ENCODE data around the gene IQCK.
"Not testable (repeated sequence)": the region's sequence is repeated elsewhere in the genome, so short reads cannot be mapped to it uniquely, and the experiment has no call there.

IQCK gene

DNA sequence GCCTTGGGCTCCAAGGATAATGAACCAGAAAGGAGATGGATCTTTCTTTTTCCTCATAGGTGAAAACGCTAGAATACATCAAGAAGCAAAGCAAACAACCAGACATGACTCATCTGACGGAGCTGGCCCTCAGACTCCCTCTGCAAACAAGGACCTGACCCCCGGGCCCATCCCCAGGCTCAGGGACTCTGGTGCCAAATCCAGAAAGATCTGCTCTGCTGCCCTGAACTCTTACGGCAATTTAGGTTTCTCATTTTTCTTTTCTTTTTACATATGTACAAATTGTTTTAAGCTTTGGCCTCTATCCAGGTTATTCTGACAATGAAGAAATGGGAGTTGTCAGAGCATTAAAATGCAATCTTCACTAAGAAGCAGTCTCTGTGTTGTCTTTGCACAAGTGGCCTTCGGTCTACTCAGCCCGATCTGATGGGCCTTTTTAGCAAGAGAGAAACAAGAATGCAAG is 17.7 kb upstream of the IQCK start:
- no peak for DNase-seq

DNA sequence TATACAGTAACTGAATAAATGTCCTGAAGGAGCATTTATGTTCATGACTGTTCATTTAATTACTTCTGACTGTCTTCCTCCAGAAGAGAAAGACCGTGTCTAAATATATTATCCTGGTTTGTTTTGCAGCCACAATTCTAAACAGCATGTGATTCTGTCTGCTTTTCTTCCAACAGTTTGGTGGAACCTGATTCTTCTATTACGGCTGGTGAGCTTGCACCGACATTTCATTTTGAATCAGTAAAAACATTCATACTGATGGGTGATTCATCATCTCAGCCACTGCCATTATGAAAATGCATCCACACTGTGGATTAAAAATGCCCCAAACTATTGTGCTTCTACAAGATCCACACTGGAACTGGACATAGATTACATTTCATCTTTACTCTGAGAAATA is 17.0 kb upstream of the IQCK start:
- no peak for DNase-seq

DNA sequence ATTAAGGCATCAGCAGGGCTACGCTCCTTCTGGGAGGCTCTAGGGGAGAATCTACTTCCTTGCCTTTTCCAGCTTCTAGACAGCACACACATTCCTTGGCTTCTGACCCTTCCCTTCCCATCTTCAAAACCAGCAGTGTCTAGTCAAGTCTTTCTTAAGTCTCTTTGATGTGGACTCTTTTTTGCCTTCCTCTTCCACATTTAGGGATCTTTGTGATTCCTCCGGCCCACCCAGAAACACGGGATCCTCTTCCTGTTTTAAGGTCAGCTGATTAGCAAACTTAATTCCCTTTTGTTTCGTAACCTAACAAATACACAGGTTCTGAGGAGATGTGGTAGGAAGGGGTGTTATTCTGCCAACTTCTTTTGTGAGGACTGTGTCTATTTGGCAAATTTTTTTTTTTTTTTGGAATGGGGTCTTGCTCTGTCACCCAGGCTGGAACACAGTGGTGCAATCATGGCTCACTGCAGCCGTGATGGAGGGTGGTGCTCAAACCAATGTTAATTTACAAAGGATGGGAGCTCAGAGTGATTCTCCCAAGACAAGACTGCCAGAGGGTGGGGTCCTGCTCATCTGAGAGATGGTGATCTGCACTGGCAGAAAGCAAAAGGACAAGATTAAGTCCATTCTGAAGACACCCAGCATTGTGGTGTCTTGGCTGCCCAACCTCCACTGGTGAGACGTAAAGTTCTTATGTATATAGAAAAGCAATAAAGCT is 14.7 kb upstream of the IQCK start:
- DNase-seq, result no peak

DNA sequence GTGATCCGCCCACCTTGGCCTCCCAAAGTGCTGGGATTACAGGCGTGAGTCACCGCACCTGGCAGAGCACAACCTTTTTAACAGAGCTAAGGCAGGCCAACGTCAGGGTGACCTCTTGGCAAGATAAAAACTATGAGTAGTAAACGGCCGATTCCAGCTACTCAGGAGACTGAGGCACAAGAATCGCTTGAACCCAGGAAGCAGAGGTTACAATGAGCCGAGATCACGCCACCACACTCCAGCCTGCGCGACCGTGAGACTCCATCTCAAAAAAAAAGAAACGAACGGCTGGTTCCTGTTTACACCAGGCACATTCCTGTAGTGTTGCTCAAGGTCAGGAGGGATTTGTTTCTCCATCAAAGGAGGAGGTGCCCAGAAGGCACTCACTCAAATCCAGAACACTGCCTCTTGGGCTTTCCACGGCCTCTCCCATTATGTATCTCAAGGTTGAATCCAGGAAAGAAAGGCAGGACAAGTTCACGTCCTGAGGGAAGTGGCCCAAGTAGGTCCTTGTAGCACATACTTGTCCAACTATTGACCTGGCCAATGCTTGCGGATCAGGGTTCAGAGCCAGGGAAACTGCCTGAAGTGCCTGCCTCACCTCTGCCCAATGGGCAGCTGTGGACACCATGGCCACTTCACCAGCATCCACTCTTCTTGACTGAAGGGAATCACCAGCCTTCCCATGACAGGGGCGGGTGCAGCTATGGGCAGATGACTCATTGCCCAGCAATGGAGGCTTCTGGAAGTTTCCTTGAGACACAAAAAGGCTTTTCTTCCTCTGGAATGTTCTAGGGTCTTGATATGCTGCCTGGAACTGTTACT is 13.5 kb upstream of the IQCK start:
- no peak for DNase-seq

DNA sequence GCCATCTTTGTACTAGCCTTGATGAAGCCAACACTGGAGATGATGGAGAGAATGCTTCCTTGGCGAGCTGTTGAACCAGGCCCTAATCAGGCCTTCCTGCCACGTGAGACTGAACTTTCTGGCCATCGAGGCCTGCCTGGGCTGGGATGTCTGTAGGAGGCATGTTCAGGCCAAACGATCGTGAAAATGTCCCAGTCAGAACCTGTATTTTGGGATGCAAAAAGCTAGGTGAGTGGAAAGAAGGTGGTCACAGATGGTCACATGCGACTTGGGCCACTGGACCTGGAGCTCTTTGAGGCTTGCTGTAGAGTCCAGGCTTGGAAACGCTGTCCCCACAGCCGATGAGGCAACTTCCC is 12.9 kb upstream of the IQCK start:
- DNase-seq, result no peak

DNA sequence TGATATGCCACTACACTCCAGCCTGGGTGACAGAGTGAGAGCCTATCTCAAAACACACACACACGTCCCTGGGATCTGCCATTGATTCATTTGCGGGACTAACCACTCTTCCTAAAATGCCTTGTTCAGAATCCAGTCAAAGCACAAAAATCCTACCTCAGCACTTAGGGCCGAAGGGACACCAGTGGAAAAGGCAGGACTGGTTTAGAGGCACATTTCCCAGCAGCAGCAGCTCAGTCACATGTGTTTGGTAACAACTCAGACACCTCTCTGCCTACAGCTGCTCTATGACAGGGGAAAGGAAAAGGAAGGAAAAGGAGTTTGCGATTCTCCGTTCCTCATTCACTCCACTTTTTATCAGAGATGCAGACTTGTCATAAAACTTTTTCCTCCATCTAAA is 12.2 kb upstream of the IQCK start:
- DNase-seq, result no peak

DNA sequence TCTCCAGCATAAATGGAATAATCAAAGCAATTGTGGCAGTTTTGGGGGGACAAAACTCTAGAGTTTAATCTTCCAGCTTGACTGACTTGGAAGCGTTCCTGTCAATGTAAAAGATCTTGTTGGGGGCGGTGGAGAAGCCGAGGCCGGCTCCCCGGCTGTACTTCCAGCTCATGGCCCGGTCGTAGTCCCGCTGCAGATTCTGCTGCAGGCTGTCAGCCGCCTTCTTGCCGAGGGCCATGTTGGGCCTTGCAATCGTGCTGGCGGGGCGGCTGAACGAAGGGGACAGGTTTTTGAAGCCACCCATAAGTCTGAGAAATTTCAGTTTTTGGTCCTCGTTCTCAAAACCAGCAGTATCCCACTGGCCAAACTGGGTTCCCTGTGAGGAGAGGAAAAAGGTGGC is 11.2 kb upstream of the IQCK start:
- DNase-seq, result no peak

DNA sequence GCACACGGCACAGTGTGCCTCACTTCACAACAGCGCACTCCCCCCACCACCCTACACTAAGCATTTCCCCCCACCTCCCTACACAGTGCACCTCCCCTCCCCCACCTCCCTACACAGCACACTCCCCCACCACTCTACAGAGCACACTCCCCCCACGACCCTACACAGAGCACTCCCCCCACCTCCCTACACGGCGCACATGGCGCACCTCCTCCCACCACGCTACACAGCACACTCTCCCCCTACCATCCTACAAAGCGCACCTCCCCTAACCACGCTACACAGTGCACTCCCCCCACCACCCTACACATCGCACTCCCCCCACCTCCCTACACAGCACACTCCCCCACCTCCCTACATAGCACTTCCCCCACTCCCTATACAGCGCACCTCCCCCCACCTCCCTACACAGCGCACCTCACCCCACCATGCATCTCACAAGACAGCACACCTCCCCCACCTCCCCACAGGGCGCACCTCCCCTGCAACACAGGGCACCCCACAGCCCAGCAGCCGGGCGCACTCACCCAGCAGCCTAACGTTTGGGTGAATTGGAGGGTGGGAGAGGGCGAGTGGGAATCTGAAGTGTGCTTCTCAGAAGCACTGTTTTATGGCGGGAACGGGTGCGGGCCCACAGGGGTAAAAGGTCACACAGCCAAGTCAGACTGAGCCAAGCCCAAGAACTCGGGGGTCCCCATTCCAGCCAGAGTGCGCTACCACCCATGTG is 10.3 kb upstream of the IQCK start:
- DNase-seq, result no peak

DNA sequence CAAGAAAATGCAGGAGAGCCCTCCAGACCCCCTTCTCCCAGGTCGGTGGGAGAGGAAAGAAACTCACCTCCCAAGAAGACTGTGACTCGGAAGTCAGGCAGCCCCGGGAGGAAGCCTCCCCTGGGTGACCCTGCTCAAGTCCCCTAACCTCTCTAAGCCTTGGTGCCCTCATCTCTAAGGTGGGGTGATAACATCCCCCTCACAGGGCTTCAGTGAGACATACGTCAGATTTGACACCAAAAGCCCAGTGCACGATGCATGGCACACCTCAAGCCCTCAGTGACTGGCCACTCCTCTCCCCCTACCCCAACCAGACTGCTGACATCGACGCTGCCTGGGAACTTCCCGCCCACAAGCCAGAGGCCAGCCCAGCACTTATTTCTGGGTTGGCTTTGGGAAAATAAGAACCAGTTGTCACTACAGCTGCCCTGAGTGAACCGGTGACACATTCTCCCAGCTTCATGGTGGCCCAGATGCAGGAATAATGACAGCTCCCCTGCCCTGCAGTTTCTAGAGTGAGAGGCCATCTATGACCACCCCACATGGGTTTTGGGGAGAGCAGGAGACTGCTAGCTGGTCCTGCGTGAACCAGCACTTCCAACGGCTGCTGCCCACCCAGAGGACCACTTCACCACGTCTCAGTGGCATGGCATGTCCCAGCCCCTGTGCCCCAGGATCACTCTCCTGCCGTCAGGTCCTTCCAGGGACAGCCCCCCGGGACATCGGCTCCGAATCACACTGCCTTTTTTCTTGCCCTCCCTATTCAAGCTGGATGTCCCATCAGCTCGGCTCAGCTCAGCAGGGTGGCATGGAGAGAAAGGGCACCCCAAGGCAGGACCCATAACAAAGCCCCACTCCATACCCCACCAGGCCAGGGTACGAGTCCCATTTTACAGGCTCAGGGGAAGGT is 9.5 kb upstream of the IQCK start:
- no peak for DNase-seq

DNA sequence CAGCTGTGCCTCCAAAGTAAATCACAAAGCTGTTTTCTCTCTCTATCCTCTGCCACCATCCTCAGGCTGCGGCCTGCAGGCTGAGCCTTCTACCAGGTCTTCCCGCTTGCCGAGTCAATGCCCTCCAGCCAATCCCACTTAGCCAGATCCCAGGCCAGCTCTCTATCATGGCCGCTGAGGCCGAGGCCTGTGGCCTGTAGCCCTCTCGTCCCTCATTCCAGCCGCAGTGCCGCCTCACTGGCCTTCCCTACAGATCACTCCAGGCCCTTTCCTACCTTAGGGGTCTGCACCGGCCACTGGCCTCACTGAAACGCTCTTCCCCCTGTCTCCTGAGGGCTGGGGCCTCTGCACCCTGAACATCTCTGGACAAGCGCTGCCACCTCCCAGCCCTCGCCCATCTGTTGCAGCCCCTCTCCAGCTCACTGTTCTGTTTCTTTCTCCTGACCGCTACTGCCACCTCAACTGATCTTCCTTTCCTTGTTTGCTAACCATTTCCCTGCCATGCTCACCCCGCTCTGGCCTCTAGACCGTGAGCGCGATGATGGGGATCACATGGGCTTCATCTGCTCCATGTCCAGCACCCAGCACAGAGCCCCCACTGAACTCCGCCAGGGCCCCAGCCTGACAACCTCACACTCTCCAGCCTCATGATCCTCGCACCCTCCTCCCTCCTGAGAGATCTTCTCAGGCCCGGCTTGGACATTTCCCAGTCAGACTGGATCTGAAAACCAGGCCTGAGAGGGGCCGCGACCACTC is 8.5 kb upstream of the IQCK start:
- DNase-seq, result no peak

DNA sequence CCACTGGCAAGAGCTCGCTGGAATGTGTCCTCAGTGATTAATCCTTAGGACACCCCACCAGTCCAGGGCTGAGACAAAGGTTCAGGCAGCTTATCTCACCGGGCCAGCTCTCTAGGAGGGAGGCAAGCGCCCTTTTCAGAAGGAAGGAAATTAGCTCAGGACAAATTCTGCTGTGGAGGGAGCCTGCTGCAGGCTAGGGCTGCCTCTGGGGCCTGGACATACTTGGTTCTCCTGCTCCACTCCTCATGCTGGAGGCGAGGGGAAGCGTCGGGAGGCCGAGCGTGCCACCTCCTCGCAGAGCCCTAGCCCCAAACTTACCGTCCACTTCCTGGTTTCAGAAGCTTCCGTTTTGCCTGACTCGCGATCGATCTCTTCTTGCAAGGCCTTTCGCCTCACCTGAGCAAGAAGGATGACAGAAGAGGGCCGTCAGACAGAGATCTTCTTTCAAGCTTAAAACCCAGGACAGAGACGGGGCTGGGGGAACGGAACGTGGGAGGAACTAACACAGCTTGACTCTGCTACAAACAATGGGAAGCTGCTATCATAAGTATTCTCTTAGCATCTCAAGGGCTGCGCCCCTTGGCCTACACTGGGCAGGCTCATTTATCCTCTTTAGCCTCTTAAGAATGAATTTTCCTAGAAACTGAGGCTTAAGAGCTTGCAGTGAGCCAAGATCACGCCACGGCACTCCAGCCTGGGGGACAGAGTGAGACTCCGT is 7.7 kb upstream of the IQCK start:
- no peak for DNase-seq

DNA sequence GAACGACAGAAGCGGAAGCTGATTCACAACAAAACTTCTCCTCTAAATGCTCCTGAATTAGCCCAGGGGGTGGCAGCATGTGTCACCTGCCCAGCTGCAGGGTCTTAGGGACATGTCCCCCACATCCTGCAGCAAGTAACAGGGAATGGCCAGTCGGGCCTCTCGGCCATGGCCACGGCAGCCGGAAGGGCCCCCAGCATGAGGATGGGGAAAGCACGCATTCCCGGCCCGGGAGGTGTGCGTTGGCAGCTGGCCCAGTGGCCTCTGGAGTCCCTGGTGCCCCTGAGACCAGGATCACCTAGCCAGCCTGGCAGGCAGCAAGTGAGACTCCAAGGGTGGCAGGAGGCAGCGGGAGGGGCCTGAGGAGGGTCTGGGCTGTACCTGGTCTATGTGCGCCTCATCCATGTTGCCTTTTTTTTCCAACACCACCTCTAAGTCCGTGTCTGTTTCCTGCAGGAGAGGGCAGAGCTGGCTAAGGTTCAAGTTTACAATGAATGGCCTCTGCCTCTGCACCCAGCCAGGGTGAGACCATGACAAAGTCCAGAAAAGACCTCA is 7.0 kb upstream of the IQCK start:
- DNase-seq, result no peak

DNA sequence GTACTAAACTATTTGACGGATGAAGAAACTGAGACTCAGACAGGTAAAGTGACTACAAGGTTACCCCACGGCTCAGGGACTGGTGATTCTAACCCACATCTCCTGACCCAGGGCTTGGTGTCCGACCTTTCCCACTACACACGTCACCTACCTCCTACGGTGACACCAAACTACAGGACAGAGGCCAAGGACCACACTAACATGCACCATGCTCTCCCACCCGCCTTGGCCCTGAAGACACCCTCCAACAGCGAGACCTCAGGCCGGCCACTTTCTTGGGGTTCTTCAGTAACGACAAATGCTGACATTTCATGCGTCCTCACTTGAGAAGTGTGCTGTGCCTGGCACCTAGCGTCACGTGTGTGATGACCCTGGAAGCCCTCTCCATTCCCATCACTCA is 6.4 kb upstream of the IQCK start:
- no peak for DNase-seq

DNA sequence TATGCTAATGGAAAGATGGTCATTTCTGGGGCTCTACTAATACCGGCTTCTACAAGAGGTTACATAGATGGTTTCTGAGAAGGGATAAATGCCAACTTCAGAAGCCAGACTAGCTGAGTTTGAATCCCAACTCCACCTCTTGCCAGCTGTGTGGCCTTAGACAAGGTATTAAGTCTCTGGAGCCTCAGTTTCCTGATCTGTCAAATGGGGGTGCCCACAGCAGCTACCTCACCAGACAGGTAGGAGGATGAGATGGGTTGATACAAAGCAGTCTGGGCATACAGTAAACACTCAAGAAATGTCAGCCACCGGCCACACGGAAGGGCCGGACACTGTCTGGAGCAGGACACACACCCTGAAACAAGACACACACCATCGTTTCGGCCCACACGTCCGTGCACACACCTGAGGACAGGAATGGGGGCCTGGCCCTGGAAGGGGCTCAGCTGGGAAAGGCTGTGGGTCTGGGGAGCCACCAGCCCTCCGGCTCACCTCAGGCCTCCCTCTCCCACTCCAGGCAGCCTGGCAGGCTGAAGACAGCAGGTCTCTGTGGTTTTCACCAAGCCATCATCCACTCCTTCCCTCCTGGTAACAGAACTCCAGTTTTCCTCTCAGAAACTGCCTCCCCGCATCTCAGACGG is 5.5 kb upstream of the IQCK start:
- DNase-seq, result no peak

DNA sequence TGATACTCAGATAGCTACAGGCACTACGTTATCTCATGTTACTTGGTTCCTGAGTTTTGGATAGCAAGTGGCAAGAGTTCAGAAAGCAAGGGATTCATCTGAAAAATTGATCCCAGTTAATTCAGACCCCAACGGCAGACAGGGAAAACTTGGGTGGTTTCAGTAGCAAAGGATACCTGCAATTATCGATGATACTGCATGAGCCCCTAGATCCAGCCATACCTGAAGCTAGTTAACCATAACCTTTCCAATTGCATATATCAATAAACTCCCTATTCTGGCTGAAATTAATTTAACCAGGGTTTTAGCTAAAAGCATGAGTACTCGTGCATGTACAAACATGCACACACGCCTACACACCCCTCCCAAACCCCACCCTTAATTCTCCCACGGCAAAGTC is 4.4 kb upstream of the IQCK start:
- no peak for DNase-seq

DNA sequence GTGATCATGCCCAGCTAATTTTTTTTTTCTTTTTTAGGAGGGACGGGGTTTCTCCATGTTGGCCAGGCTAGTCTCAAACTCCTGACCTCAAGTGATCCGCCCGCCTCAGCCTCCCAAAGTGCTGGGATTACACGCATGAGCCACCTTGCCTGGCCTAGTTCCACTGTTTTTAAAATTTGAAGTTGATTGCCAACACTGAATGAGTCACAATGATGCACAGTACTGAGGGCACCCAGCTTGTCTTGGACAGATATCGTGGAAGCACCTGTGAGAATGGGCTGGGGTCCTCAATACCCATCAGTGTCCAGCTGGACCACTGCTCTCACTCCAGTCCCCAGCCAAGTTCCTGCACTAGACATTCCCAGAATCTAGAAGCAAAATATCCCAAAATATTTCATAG is 2.5 kb upstream of the IQCK start:
- DNase-seq, result no peak

DNA sequence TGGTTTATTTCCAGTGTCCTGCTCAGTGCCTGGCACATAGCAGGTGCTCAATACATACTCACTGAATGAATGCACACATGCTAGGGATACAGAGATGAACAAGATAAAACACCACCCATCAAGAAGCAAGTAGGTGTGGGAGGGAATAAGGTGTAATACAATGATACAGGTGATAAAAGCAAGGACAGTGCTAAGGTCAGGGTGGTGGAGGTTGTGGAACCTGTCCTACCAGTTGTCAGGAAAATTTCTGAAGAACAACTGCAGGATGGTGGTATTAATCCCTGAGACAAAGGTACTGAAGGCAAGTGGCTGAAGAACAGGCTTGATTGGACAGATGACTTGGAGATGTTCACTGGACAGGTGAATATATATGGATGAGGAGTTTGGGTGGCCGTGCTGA is 1.9 kb upstream of the IQCK start:
- no peak for DNase-seq

DNA sequence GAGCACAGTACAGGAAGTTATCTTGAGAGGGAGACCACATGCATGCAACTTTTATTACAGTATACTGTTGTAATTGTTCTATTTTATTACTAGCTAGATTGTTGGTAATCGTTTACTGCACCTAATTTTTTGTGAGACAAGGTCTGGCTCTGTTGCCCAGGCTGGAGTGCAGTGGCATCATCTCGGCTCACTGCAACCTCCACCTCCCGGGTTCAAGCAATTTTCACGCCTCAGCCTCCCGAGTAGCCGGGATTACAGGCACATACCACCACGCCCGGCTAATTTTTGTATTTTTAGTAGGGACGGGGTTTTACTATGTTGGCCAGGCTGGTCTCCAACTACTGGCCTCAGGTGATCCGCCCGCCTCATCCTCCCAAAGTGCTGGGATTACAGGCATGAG is 1.3 kb upstream of the IQCK start:
- DNase-seq, result not testable (repeated sequence)

DNA sequence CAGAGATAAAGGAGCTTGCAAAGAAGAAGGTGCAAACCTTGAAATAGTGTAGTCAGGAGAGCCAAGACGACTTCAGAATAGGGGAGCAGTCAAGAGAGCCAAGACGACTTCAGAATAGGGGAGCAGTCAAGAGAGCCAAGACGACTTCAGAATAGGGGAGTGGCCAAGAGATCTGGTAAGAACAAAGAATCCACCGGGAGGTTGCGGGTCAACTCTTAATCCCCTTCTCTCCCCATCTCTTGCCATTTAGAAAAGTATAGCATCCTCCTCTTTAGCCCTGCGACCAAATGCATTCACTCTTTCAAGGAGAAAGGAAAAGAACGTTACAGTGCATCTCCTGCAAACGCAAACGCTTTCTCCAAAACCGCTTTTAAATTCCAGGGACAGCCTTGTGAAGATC is 757 bp upstream of the IQCK start:
- no peak for DNase-seq

DNA sequence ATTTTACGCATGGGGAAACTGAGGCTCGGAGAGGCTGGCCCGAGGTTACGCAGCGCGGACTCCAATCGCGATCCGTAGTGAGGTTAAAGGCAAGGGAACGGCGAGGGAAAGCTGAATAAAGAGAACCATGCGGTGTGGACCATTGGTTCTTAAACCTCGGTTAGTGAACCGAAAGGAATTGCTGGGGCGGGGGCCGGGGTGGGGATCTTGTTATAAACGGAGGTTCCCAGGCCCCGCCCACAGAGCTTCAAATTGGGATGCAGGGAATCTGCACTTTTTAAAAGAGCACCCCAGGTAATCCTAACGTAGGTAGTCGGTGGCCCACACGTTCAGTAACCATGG is 524 bp downstream of the IQCK start:
- no peak for DNase-seq

Measured in activated naive CD4-positive, alpha-beta T cell treated with Interleukin-2 at 50 U/mL for 16 hours (primary cell).